ENCODE data around the gene CEBPZOS. TPM values are rescaled to one million over a fixed set of nuclear protein-coding genes. Genes with fewer than 3 reads are reported as not detected.
A peak's percentile ranks its signal among the peaks of the same experiment; 100 is the strongest.

Gene CEBPZOS
- total and polyA plus RNA-seq, 10 of the 15 experiments (the other 5 are each of a cell fraction or from before 2014, with no cell fraction given), result 22.9 to 50.8 (median 39.1) TPM

DNA sequence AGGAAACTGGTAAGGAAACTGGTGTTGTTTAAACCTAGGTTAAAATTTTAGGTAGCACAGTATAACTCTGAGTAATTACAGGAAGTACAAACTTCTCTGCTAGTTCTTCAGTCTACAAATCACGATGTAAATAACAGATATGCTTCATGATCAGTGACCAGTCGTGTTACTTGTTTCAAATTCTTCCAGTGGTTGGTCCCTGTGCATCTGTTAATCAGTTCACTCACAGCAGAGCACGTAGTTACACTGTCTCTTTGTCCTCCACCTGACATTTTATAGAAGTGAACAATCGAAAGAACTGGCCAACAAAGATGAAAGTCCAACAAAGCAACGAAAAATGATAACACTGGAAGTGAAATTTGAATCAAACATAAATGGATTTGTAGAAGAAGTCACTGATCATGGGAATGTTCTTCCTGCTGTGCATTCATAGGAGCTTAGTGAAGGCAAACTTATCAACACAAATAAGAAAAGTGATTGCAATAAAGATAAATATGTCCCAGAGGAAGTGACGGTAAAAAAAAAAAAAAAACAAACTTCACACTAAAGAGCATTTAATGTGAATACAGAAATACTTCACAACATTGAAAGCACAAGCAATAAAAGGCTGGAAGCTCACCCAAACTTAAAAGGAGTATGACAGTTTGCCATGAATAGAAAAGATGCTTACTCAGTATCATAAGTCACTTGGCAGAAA is 46.5 kb upstream of the CEBPZOS start:
- peak; percentile 78 for FAIRE-seq
- ChIA-PET SMC1A (ENCODE audit: uncharacterized antibody, unreplicated experiment) (no interaction called here), CTCF (no interaction called here), RAD21 (ENCODE audit: unreplicated experiment) (no interaction called here), POLR2A (interaction anchor here (0.7 kb wide), 1 partner anchor 979 kb away, joined by 3 read pairs; no protein-coding TSS in a partner anchor)
- intact Hi-C loops (cut with micrococcal nuclease; ENCODE audit: unreplicated experiment), result no loop called here
- Histone ChIP-seq H3K36me3 (ENCODE audit: control insufficient read depth in 2 of 2, insufficient read depth in 2 of 2, low read length in 1 of 2) (peaks cover 2 to 42% of the 10 kb centered on the region in 2 experiments), H3K9me3 (replicated peaks; ENCODE audit: control insufficient read depth, insufficient read depth, low read length) (peaks cover 2% of the 10 kb centered on the region; the same call in 1 of the 3 replicates), H3K79me2 (ENCODE audit: control insufficient read depth, insufficient read depth, low read length) (peaks cover 55% of the 10 kb centered on the region), H3K27ac (ENCODE audit: control insufficient read depth, insufficient read depth) (no peak overlapping the region), H3K9ac (ENCODE audit: control insufficient read depth, insufficient read depth, low read length) (no peak overlapping the region), H2AFZ (ENCODE audit: control insufficient read depth, low read depth, low read length) (no peak overlapping the region), H3K4me2 (ENCODE audit: control insufficient read depth, insufficient read depth) (peak overlapping the region; percentile 26; the same call in 1 of the 2 replicates), H3K4me3 (no peak overlapping the region), H3K27me3 (replicated peaks in 1 of 2; ENCODE audit: control insufficient read depth in 2 of 2, insufficient read depth in 2 of 2, low read length in 1 of 2) (no peaks in the 10 kb centered on the region), H3K4me1 (ENCODE audit: control insufficient read depth, insufficient read depth, low read length) (peaks cover 4% of the 10 kb centered on the region; the same call in 1 of the 2 replicates), H4K20me1 (ENCODE audit: control insufficient read depth, insufficient read depth) (peaks cover 3% of the 10 kb centered on the region; the same call in 1 of the 2 replicates)
- in situ Hi-C loops (cut with MboI), result no loop called here
- DNase-seq (ENCODE audit: low read depth, low spot score), result no peak
- 32% methylated on average over 6 of the region's 6 CpGs for WGBS (ENCODE audit: insufficient coverage, insufficient replicate concordance, low lambda C conversion rate, missing lambda C conversion rate)
- ATAC-seq, result peak; percentile 37
- BruUV-seq (replicated peaks), result no TSS peak
- TF ChIP-seq BRCA1 (IDR thresholded peaks at IDR 0.05; ENCODE audit: low read depth, low read length), result no peak
- TF ChIP-seq NFYB (IDR thresholded peaks at IDR 0.05; ENCODE audit: insufficient read depth, low read depth, low read length), result 0 out of 2 replicates have a peak, but pooled peaks have one; percentile 28

DNA sequence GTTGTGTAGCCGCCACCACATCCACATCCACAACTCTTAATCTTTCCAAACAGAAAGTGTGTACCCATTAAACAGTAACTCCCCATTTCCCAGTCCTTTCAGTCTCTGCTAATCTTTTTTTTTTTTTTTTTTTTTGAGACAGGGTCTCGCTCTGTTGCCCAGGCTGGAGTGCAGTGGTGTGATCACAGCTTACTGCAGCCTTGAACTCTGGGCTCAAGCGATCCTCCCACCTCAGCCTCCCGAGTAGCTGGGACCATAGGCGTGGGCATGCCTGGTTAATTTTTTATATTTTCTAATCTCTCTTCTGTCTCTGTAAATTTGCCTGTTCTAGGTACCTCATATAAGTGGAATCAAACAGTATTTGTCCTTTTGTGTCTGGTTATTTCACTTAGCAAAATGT is 43.1 kb upstream of the CEBPZOS start:
- no peak for ATAC-seq
- Histone ChIP-seq H3K4me1 (ENCODE audit: control insufficient read depth, insufficient read depth, low read length) (peaks cover 12% of the 10 kb centered on the region), H3K27ac (ENCODE audit: control insufficient read depth, insufficient read depth) (no peak overlapping the region), H3K4me3 (no peak overlapping the region), H3K4me2 (ENCODE audit: control insufficient read depth, insufficient read depth) (peak overlapping the region; percentile 28; the same call in 1 of the 2 replicates), H4K20me1 (ENCODE audit: control insufficient read depth, insufficient read depth) (peaks cover 3% of the 10 kb centered on the region; the same call in 1 of the 2 replicates), H2AFZ (ENCODE audit: control insufficient read depth, low read depth, low read length) (no peak overlapping the region), H3K9me3 (replicated peaks; ENCODE audit: control insufficient read depth, insufficient read depth, low read length) (peaks cover 2% of the 10 kb centered on the region; the same call in 1 of the 3 replicates), H3K36me3 (ENCODE audit: control insufficient read depth in 2 of 2, insufficient read depth in 2 of 2, low read length in 1 of 2) (peaks cover under 1 to 19% of the 10 kb centered on the region in 2 experiments), H3K9ac (ENCODE audit: control insufficient read depth, insufficient read depth, low read length) (no peak overlapping the region), H3K27me3 (replicated peaks in 1 of 2; ENCODE audit: control insufficient read depth in 2 of 2, insufficient read depth in 2 of 2, low read length in 1 of 2) (no peaks in the 10 kb centered on the region), H3K79me2 (ENCODE audit: control insufficient read depth, insufficient read depth, low read length) (peaks cover 85% of the 10 kb centered on the region)
- intact Hi-C loops (cut with micrococcal nuclease; ENCODE audit: unreplicated experiment), result no loop called here
- SMC1A ChIA-PET (ENCODE audit: uncharacterized antibody, unreplicated experiment), result no interaction called here
- WGBS (ENCODE audit: insufficient coverage, insufficient replicate concordance, low lambda C conversion rate, missing lambda C conversion rate), result 94% methylated on average over 5 of the region's 5 CpGs
- no peak for DNase-seq (ENCODE audit: low read depth, low spot score)
- no peak for FAIRE-seq
- POLR2A ChIA-PET, result interaction anchor here (0.7 kb wide), 1 partner anchor 11 kb away, joined by 3 read pairs; no protein-coding TSS in a partner anchor
- CTCF ChIA-PET, result interaction anchor here (1.3 kb wide), 1 partner anchor 65 kb away, joined by 3 read pairs; no protein-coding TSS in a partner anchor
- RAD21 ChIA-PET (ENCODE audit: unreplicated experiment), result no interaction called here
- in situ Hi-C loops (cut with MboI), result no loop called here
- no TSS peak for BruUV-seq (replicated peaks)
- TF ChIP-seq RAD21 (IDR thresholded peaks at IDR 0.05; ENCODE audit: insufficient read depth, low read depth, low read length) (no peak), JUNB (IDR thresholded peaks at IDR 0.05) (no peak), CHD2 (IDR thresholded peaks at IDR 0.05; ENCODE audit: borderline replicate concordance, low read depth, low read length) (no peak), FOXM1 (IDR thresholded peaks at IDR 0.05; ENCODE audit: low read depth, low read length) (no peak), FOS (IDR thresholded peaks at IDR 0.05; ENCODE audit: borderline replicate concordance, extremely low read depth, insufficient read length) (no peak), SIN3A (IDR thresholded peaks at IDR 0.05; ENCODE audit: low read depth, low read length) (no peak), JUND (IDR thresholded peaks at IDR 0.05; ENCODE audit: low read depth, low read length) (no peak), ZSCAN29 (IDR thresholded peaks at IDR 0.05) (no peak), NFYB (IDR thresholded peaks at IDR 0.05; ENCODE audit: insufficient read depth, low read depth, low read length) (no peak), NR2F1 (conservative IDR thresholded peaks at IDR 0.05) (no peak), ZBED1 (IDR thresholded peaks at IDR 0.05; ENCODE audit: borderline replicate concordance) (no peak)
- TF ChIP-seq, protein P1, sequence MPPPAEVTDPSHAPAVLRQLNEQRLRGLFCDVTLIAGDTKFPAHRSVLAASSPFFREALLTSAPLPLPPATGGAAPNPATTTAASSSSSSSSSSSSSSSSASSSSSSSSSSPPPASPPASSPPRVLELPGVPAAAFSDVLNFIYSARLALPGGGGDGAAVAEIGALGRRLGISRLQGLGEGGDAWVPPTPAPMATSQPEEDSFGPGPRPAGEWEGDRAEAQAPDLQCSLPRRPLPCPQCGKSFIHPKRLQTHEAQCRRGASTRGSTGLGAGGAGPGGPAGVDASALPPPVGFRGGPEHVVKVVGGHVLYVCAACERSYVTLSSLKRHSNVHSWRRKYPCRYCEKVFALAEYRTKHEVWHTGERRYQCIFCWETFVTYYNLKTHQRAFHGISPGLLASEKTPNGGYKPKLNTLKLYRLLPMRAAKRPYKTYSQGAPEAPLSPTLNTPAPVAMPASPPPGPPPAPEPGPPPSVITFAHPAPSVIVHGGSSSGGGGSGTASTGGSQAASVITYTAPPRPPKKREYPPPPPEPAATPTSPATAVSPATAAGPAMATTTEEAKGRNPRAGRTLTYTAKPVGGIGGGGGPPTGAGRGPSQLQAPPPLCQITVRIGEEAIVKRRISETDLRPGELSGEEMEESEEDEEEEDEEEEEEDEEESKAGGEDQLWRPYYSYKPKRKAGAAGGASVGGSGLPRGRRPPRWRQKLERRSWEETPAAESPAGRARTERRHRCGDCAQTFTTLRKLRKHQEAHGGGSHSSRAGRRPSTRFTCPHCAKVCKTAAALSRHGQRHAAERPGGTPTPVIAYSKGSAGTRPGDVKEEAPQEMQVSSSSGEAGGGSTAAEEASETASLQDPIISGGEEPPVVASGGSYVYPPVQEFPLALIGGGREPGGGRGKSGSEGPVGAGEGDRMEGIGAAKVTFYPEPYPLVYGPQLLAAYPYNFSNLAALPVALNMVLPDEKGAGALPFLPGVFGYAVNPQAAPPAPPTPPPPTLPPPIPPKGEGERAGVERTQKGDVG (CRISPR knock-in tag; IDR thresholded peaks at IDR 0.05), result no peak
